ENCODE results near the gene C1QTNF7.

DNA sequence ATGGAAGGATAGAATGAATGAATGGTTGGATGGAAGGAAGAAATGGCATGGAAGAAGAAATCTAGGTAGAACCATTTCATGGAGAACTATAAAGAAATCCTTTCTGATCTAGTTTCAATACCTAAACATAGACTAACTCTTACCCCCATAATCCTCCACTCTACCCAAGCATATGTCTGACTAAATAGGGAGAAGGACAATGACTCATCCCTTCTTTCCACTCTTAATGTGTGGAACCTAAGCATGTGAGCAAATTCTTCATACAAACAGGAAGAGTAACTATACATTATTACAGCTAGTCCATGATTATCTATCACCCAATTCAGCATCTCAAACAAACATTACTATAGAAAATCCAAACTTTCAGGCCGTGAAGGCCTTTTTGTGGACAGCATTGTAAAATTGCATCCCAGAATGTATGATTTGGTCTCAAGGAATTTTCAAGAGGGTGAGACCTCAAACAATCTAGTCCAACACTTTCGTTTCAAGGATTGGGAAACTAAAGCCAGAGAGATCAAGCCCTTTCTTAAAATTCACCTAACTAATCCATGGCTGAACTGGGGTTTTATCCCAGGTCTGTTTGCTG is 11.2 kb downstream of the C1QTNF7 start:
- no peak for TF ChIP-seq CTCF (IDR thresholded peaks at IDR 0.05)
- no peak for TF ChIP-seq POLR2A (IDR thresholded peaks at IDR 0.05)
